ENCODE results near the gene INSC. TPM values are rescaled to one million over a fixed set of nuclear protein-coding genes. Genes with fewer than 3 reads are reported as not detected.

The INSC gene
- total and polyA plus RNA-seq, 2 of the 8 experiments (the other 6 are each of a cell fraction or from before 2014, with no cell fraction given) = 0.58 to 0.59 TPM

DNA sequence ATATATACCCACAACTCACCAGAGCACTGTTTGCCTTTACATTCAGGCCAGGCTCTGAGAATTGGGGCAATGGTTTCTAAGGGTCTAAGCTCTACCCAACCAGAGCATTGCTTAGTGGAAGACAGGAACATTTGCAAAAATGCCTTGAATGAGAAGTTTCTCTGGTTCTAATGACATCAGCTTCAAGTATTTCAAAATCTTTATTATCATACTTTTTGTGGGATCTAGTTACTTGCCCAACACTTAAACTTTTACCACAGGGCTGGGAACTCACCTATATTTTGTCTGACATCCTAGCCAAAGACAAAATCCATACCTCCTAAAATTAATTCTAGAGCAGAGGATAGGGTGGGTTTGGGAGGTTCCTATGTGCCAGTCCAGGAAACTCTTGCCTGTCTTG lies 51.5 kb downstream of the INSC start:
- H2BK20ac ChIP-seq (ENCODE audit: low read length) = no peak overlapping the region
- no peaks in the 10 kb centered on the region for H3K79me1 ChIP-seq (ENCODE audit: low read depth, low read length)
- H4K20me1 ChIP-seq (replicated peaks in 1 of 2; ENCODE audit: control insufficient read depth in 1 of 2, insufficient read depth in 2 of 2, low read length in 2 of 2) = no peaks in the 10 kb centered on the region
- no peak overlapping the region for H3K9ac ChIP-seq (replicated peaks in 1 of 4; ENCODE audit: extremely low read depth in 1 of 4, low read depth in 3 of 4, low read length in 3 of 4)
- H3K27ac ChIP-seq (ENCODE audit: low read depth, low read length) = no peak overlapping the region
- POLR2A ChIA-PET (ENCODE audit: partially characterized antibody) = no interaction called here
- no peak overlapping the region for H2BK120ac ChIP-seq (replicated peaks; ENCODE audit: low read depth, low read length)
- no peak overlapping the region for H3K4ac ChIP-seq (replicated peaks; ENCODE audit: insufficient read length, low read depth, low read length)
- H3K23me2 ChIP-seq (ENCODE audit: low read depth, low read length) = no peaks in the 10 kb centered on the region
- no peak overlapping the region for H3K23ac ChIP-seq (ENCODE audit: insufficient read length)
- no peak overlapping the region for H2BK5ac ChIP-seq (ENCODE audit: low read depth, low read length)
- no peaks in the 10 kb centered on the region for H3K4me1 ChIP-seq (replicated peaks in 1 of 4; ENCODE audit: control insufficient read depth in 3 of 4, insufficient read depth in 4 of 4, low read length in 3 of 4)
- H3K36me3 ChIP-seq (ENCODE audit: control insufficient read depth in 2 of 4, insufficient read depth in 4 of 4, low read length in 3 of 4) = no peaks in the 10 kb centered on the region
- H2BK12ac ChIP-seq (ENCODE audit: low read depth, low read length) = no peak overlapping the region
- H4K91ac ChIP-seq (replicated peaks; ENCODE audit: insufficient read length, low read length) = no peak overlapping the region
- no peaks in the 10 kb centered on the region for H3K9me3 ChIP-seq (ENCODE audit: insufficient read depth in 2 of 2, low read depth in 1 of 2, low read length in 1 of 2)
- DNase-seq (ENCODE audit: low read depth in 1 of 2, low spot score in 2 of 2) = no peak
- H3K14ac ChIP-seq (ENCODE audit: insufficient read length) = no peak overlapping the region
- CTCF ChIA-PET (ENCODE audit: partially characterized antibody) = interaction anchor here (0.6 to 3.7 kb wide), 5 partner anchors 7 to 70 kb away, joined by 3 to 42 read pairs (median 4); no protein-coding TSS in a partner anchor
- H3K27me3 ChIP-seq (replicated peaks in 1 of 4; ENCODE audit: control insufficient read depth in 3 of 4, extremely low read depth in 1 of 4, insufficient read depth in 3 of 4, low read length in 3 of 4) = no peaks in the 10 kb centered on the region
- no peak overlapping the region for H3K56ac ChIP-seq (replicated peaks; ENCODE audit: insufficient read length, low read depth, low read length)
- H3K4me3 ChIP-seq (ENCODE audit: extremely low read depth in 1 of 4, insufficient read depth in 2 of 4, low read depth in 3 of 4, low read length in 4 of 4) = no peak overlapping the region
- no peak overlapping the region for H2BK15ac ChIP-seq (ENCODE audit: low read length)
- FAIRE-seq = no peak
- H2AFZ ChIP-seq (ENCODE audit: low read length) = no peak overlapping the region
- H3K4me2 ChIP-seq (ENCODE audit: insufficient read depth in 1 of 2, low read depth in 2 of 2, low read length in 2 of 2) = no peak overlapping the region
- no peak overlapping the region for H2AK5ac ChIP-seq (ENCODE audit: low read depth, low read length)
- no peak overlapping the region for H4K5ac ChIP-seq (ENCODE audit: insufficient read length, low read depth, low read length)
- no peaks in the 10 kb centered on the region for H3K79me2 ChIP-seq (ENCODE audit: control insufficient read depth in 1 of 2, insufficient read depth in 2 of 2, low read length in 2 of 2)
- no peak overlapping the region for H3K18ac ChIP-seq (ENCODE audit: extremely low read depth, low read length)
- H4K8ac ChIP-seq (ENCODE audit: extremely low read depth, insufficient read depth, low read length) = no peak overlapping the region
- TF ChIP-seq, protein P1, sequence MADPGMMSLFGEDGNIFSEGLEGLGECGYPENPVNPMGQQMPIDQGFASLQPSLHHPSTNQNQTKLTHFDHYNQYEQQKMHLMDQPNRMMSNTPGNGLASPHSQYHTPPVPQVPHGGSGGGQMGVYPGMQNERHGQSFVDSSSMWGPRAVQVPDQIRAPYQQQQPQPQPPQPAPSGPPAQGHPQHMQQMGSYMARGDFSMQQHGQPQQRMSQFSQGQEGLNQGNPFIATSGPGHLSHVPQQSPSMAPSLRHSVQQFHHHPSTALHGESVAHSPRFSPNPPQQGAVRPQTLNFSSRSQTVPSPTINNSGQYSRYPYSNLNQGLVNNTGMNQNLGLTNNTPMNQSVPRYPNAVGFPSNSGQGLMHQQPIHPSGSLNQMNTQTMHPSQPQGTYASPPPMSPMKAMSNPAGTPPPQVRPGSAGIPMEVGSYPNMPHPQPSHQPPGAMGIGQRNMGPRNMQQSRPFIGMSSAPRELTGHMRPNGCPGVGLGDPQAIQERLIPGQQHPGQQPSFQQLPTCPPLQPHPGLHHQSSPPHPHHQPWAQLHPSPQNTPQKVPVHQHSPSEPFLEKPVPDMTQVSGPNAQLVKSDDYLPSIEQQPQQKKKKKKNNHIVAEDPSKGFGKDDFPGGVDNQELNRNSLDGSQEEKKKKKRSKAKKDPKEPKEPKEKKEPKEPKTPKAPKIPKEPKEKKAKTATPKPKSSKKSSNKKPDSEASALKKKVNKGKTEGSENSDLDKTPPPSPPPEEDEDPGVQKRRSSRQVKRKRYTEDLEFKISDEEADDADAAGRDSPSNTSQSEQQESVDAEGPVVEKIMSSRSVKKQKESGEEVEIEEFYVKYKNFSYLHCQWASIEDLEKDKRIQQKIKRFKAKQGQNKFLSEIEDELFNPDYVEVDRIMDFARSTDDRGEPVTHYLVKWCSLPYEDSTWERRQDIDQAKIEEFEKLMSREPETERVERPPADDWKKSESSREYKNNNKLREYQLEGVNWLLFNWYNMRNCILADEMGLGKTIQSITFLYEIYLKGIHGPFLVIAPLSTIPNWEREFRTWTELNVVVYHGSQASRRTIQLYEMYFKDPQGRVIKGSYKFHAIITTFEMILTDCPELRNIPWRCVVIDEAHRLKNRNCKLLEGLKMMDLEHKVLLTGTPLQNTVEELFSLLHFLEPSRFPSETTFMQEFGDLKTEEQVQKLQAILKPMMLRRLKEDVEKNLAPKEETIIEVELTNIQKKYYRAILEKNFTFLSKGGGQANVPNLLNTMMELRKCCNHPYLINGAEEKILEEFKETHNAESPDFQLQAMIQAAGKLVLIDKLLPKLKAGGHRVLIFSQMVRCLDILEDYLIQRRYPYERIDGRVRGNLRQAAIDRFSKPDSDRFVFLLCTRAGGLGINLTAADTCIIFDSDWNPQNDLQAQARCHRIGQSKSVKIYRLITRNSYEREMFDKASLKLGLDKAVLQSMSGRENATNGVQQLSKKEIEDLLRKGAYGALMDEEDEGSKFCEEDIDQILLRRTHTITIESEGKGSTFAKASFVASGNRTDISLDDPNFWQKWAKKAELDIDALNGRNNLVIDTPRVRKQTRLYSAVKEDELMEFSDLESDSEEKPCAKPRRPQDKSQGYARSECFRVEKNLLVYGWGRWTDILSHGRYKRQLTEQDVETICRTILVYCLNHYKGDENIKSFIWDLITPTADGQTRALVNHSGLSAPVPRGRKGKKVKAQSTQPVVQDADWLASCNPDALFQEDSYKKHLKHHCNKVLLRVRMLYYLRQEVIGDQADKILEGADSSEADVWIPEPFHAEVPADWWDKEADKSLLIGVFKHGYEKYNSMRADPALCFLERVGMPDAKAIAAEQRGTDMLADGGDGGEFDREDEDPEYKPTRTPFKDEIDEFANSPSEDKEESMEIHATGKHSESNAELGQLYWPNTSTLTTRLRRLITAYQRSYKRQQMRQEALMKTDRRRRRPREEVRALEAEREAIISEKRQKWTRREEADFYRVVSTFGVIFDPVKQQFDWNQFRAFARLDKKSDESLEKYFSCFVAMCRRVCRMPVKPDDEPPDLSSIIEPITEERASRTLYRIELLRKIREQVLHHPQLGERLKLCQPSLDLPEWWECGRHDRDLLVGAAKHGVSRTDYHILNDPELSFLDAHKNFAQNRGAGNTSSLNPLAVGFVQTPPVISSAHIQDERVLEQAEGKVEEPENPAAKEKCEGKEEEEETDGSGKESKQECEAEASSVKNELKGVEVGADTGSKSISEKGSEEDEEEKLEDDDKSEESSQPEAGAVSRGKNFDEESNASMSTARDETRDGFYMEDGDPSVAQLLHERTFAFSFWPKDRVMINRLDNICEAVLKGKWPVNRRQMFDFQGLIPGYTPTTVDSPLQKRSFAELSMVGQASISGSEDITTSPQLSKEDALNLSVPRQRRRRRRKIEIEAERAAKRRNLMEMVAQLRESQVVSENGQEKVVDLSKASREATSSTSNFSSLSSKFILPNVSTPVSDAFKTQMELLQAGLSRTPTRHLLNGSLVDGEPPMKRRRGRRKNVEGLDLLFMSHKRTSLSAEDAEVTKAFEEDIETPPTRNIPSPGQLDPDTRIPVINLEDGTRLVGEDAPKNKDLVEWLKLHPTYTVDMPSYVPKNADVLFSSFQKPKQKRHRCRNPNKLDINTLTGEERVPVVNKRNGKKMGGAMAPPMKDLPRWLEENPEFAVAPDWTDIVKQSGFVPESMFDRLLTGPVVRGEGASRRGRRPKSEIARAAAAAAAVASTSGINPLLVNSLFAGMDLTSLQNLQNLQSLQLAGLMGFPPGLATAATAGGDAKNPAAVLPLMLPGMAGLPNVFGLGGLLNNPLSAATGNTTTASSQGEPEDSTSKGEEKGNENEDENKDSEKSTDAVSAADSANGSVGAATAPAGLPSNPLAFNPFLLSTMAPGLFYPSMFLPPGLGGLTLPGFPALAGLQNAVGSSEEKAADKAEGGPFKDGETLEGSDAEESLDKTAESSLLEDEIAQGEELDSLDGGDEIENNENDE (IDR thresholded peaks at IDR 0.05; ENCODE audit: insufficient replicate concordance, low read length) = no peak
- no peak for TF ChIP-seq CREB1 (IDR thresholded peaks at IDR 0.05)
